GM04504 (cell line): ENCODE results near the gene ADGRL3.
"Not testable (repeated sequence)": the region's sequence is repeated elsewhere in the genome, so short reads cannot be mapped to it uniquely, and the experiment has no call there.

ENCODE experiments used
- DNase-seq: peaks from one replicate; pipeline ENCODE4 v3.0.0-alpha.2; 2012; ENCODE audit warnings: low read depth

Gene ADGRL3

DNA sequence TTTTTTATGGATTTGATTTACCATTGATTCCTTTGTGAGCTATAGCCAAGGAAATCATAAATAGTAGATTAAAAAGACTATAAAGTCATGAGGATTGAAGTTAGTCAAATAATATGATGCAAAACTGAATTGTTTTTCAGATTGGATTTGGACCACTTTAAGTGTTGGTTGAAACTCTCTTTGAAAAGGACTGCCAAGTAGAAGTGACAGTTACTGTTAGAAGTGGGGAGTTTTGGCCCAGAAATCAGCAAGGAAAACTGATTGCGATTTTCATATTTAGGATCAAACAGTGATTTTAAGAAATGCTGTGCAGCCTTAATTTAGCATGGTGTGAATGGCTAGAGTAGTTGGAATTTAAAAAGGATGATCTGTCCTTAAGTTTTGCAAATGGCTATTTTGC, 4.9 kb downstream of the ADGRL3 start:
- DNase-seq, result no peak

DNA sequence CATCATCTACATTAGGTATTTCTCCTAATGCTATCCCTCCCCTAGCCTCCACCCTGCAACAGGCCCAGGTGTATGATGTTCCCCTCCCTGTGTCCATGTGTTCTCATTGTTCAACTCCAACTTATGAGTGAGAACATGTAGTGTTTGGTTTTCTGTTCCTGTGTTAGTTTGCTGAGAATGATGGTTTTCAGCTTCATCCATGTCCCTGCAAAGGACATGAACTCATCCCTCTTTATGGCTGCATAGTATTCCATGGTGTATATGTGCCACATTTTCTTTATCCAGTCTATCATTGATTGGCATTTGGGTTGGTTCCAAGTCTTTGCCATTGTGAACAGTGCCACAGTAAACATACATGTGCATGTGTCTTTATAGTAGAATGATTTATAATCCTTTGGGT, 7.0 kb downstream of the ADGRL3 start:
- DNase-seq, result not testable (repeated sequence)

DNA sequence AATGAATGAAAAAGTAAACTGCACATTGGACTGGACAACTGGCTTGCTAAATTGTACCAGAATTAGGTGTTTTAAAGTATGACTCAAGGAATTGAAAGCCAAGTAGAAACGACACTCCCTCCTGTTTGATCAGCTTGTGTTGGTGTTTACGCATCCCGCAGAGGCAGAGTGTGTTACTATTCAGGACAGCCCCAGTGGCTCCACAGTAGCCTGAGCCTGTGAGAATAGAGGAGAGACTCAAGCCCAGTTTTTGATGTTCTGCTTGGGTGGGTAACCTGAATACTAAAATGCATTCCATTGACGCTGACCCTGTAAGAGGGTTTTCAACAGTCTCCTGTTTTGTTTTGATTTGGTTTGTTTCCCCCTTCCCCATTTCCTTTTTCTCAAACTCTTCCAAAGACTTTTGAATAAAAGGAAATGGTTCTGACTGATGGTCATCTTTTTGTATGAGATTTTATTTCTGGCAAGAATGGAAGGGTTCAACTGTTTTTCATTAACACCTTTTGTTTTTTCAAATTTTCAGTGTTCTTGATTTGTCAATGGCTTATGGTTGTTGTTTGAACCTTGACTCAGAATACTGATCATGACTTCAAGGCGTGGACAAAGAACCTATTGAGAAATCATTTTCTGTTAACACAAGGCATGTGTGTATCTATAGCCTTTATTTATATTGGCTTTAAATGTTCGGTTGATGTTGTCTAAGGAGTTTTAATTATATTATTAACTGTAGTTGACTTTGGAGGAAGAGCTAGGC, 10.2 kb downstream of the ADGRL3 start:
- DNase-seq, result no peak

DNA sequence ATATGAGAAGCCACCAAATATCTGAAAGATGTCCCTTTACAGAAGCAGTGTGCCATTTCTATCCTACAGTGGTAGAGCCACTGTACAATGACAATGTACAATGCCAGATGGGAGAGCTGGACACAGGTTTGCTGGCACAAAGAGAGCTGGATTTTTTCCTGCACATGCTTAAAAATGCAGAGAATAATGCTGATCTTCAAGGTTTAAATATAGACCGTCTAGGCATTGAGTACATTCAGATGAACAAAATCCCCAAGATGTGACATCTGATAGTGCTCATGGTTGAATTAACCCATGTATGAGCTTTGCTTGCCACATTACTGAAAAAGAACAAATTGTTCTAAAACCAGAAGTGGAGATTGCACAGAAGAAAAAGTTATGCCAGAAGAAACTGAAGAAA, 11.7 kb downstream of the ADGRL3 start:
- DNase-seq, result no peak

DNA sequence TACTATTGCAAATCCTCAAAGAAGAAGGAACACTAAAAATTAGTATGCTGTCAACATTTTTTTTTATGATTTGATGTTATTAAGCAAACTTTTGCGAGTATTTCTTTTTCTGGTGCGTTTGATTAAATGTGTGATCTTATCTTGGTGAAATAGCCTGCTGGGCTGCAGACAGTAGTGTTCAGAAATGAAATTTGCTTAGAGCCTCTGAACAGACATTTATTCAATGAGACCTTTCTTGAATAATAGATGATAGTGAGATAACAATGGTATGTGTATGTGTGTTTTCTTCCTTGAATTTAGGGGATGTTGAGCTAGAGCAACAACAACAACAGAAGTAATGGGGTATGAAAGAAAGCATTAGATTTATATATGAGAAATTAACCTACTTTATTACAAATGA, 12.7 kb downstream of the ADGRL3 start:
- no peak for DNase-seq

DNA sequence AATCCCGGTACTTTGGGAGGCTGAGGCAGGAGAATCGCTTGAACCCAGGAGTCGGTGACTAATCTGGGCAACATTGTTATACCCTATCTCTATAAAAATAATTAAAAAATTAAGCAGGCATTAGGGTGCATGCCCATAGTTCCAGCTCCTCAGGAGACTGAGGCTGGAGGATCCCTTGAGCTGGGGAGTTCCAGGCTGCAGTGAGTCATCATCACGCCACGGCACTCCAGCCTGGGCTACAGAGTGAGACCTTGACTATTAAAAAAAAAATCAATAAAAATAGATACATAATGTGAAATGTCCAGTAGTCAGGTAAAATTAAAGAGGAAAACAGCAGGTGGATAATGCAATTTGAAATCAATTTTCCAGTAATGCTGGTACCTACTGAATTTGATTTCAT, 14.6 kb downstream of the ADGRL3 start:
- no peak for DNase-seq

DNA sequence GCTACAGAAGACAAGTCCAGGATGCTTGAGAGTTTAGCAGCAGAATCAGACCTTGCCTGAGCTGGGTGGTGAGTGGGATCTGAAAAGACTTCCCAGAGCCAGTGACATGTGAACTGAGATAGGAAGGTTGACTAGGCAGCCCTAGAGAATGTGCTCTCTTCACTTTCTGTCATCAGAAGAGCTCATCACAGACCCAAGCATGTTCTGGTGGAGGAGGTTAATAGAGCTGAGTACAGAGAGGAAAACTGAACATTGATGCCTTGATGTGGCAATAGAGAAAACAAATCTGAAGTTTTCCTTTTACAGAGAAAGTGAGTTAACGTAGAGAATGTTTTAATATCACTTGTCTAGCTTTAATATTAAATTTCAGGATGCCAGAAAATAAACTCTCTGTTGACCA, 17.1 kb downstream of the ADGRL3 start:
- no peak for DNase-seq

DNA sequence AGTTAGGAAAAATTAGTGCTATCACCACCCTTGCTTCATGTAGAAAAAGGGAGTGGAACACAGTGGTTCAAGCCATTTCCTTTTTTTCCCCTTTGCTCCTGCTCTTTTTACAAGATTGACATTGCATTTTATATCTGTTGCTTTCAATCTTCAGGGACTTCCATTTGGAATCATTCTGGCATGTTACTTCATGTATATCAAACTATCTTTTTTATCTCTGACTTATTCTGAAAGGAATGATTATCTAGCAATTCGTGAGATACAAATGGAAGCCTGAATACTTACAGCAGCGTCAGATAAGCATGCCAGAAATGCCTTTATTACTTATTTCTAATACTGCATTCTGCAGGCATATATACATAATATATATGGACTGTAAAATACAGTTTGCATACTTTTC, 20.4 kb downstream of the ADGRL3 start:
- no peak for DNase-seq

DNA sequence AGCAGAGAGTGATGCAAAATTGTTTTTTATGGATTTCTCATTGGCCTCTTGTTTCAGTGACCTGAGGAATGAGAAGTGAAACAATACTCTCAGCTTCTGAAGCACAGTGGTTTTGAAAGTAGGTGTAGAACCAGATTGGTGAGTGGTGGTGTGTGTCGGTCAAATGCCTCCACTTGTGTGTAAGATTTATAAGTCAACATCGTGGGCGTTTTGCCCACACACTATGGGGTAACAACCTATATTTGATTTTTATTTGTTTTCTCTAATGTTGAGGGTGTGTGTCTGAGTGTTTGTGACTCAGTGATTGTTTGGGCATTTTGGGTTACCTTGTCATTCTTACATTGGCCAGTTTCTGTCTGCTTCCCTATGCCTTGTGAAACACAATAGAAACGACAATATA, 23.3 kb downstream of the ADGRL3 start:
- DNase-seq, result no peak

DNA sequence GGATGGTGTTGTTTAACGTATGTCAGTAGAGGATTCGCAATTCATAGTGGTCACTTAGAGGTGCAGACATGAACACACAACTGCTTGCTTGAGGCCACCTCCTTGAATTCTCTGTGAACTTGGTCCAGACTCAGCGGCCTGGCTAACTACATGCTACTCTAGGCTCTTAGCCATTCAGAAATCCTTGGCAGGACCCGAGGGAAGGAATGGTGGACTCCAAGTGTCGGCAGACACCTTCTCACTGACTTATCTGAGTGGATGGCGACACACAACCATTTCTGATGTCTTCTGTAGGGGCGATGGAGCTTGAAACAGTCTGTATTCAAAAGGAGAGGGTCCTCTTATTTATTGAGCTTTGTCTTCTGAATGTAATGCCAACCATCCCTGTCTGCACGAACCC, 24.4 kb downstream of the ADGRL3 start:
- no peak for DNase-seq

DNA sequence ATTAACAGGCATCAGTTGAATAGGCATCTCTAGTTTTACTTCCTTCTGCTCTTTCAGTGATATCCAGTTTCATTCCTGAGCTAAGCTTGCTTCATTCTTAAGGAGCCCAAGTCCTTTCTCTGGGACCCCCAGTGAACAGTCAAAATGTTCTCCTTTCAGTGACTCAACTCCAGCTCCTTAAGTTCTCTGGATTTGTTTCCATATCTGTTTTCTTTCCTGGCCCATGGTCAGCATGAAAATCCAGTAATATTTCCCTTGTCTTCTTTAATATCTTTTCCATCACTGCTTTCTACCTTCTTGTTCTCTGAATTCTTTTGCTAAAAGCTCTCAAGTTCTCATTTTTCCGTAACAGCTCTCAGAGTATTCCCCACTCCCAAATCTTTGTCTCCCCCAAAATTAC, 25.5 kb downstream of the ADGRL3 start:
- DNase-seq, result no peak

DNA sequence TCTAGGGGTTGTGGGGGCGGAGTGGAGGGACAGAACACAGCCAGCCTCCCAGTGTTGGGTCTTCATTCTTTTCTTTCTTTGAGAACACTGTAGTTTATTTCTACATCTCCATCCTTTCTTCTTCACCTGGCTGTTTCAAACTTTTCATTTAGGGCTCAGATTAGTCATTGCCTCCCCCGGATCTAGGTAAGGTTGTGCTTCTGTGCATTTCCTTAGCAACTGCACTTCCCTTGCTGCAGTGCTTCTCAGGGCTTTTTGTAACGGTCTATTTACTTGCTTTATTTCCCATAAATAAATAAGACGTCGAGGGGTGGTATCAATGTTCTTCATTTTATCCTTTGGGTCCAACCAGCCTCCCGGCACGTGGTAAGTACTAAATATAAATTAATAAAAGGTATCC, 31.3 kb downstream of the ADGRL3 start:
- DNase-seq, result no peak

DNA sequence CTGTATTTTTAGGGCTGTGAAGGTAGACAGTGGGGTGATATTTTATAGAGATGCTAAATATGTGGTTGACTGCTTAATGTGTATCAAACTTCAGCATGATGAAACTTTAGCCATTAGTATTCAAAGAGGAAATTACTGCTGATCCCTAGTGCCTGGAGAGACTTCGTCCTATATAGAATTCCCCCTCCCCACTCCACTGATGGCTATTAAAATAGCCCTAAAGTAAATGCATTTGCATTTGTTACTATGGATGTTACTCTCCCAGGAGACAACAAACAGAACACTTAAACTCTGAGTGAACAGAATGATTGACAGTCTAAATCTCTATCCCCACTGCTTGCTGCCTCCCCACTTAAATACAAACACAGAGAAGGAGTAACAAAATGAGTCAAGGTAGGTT, 39.1 kb downstream of the ADGRL3 start:
- DNase-seq, result no peak

DNA sequence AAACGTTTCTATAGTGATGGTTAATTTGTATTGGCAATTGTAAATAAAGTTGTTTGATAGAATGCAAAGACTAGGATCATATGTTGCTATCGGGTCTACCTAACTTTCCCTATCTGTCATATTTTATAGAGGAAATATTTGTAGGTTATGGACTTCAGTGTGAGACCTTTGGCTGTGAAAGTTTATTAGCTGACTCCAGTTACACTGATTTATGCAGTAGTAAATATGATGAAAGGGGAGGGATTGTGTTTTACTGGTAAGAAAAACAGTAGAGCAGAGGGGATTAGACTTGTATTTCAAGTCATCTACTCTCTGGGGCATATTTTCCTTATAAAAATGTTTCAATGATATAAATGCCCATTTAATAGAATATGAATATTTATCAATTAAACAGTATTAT, 43.8 kb downstream of the ADGRL3 start:
- no peak for DNase-seq

DNA sequence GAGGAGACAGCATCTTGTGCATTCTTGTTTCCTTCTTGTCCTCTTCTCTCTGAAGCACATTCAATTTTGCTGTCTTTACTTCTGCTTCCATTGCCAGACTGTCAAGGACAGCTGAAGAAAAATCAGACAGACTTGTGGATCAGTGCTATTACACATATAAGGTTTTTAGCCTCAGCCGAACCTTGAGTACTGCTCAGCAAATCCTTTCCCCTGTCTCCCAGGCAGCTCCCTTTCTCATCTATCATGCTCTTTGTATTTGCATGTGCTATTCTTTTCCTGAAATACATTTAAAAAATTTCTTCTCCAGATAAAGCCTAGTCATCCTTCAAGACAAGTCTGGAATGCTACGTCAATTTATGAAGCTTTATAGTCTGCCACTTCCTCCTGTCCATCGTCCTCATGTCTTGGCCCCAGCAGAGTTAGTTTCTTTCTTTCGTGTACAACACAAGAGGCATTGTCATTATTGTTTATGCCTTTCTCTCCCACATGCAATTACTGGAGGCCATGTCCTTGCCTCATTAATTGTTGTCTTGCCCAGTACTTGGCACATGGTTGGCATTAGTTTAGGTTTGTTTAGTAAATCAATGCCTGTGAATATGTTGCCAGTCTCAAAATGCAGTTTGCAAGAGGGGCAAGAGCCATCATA, 45.1 kb downstream of the ADGRL3 start:
- no peak for DNase-seq

DNA sequence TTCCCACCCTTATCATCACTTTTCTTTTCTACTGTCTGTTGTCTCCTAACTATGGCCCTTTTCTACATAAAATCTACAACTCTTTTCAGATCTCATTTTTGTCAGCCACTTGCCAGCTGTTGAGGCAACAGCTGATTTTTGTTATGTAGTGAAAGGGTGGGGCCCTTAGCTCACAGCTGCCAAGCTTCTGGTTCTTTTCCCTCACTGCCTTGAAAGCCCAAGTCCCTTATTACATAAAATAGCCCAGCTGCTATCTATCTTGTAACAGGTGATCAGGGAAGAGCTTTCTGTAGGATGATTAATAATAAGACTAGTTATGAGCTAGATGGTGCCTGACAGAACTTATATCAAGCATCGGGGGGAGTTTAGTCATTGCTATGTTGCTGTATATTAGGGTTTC, 45.9 kb downstream of the ADGRL3 start:
- DNase-seq, result no peak

DNA sequence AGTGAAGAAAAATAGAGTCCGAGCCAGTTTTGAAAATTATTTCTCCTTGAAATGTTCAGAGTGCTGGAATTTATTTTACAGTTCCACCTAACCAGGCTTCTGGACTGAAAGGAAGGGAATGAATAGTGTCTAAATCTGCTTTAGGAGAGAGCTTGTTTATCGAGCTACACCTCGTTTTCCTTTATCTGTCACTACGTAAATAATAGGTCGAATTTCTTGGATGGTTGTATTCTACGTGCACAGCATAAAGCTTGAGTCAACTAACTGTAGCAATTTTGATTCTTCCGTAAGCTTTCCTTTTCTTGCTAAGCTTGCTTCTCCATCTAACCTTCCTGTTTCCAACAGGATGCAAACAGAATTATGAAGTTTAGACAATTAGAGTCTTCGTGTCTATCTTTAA, 48.6 kb downstream of the ADGRL3 start:
- no peak for DNase-seq

DNA sequence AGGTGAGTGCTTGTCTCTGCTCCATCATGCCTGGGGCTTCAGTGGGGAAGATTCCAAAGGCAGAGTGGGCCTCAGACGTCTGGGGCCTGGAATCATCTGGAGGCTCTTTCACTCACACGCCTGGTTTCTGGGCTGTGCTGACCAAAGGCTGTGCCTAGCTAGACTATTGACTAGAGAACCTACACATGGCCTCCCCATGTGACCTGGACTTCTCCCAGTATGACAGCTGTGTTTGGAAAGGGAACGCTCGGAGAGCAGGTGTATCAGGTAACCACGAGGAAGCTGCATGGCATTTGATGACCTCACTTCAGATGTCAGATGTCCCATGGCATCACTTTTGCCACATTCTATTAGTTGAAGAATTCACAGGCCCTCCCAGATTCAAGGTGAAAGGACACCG, 51.0 kb downstream of the ADGRL3 start:
- no peak for DNase-seq

DNA sequence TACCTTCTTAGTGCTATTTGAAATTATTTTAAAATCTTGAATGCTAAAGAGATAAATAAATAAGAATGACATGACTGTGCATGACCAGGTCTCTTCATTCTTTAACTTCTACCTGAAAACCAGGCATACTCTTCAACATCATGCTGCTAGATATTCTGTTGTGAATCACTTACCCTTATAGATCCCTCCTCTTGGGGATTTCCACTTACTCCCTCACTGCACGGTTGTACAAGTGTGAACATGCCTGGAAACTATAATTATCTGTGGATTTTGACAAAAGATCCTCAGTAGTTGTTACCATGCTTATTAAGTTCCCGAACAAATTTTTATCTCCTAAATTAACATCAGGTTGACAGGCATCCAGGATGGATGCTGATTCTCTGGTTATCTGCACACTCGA, 54.3 kb downstream of the ADGRL3 start:
- DNase-seq, result no peak

DNA sequence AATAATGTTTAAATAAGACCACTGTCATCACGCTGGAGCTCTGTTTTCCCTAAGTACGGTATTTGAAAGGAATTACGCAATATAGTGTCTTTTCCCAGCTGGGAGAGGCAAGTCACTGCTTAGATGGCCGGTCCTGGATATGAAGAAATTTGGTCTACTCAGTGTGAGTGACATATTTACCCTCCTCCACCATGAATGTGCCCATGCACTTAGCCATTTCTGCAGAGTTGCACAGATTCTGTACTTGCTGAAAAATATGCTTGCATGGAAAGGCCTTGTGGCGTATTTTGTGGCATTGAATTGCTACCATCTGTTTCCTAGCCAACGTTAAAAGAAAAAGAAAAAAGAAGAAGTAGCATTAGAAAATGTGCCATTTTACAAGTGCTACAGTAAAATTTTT, 73.1 kb downstream of the ADGRL3 start:
- DNase-seq, result no peak

DNA sequence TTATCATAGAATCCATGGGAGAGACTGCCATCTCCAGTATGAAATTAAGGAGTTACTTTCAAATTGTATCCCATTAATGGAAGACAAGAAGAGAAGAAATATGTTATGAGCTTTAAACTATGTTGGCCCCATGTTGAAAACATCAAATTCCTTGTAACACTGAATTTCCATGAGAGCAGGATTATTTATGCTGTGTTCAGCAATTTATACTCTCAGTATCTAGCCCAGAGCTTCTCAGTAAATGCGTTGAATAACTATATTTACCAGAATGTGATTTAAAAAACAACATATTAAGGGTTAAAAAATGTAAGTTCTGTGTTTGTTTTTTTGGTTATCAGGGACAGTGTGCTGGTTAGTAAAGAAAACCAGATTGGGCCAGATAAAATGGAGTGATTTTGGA, 74.2 kb downstream of the ADGRL3 start:
- DNase-seq, result no peak

DNA sequence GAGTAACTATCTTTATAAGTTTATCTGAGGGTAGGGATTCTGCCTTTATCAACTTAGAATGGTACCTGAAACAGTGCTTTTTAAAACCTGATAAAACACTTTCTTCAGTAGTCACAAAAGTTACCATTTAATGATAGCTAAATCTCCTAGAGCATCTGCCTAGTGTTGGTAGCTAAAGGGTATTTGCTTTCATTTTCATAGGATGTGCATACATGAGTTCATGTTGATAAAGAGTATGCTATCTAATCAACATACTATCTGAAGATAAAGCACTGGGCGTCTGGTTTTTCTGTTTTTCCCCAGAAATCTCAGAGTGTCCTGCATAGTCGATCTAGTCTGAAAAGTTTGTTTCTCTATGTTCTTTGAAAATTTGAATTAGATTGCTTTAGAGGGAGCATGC, 75.1 kb downstream of the ADGRL3 start:
- no peak for DNase-seq

DNA sequence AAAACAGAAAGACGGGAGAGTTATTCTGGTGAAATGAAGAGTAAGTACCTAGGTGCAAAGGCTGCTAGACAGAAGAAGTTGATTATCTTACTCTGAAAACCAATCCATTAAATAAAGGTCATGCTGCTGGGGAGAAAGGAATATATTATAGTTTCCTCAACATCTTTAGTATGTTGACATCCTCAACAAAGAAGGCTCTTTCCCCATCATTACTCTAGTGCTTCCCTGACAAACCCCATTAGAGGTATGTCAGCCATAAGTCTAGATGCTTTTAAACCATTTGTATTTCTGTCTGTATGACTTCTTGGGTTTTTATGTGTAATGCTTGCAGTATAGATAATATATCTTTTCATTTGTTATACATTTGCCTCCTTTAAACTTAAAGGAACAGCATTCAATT, 75.9 kb downstream of the ADGRL3 start:
- no peak for DNase-seq
